Skeletal muscle satellite cell (primary cell): ENCODE data around the gene KRTAP5-8.
A peak's percentile ranks its signal among the peaks of the same experiment; 100 is the strongest.

ENCODE experiments used
- H3K27me3 ChIP-seq: 2 replicates; pipeline ENCODE4 v1.7.0; 2013; ENCODE audit warnings: low read length; ENCODE audit not compliant: control insufficient read depth, insufficient read depth
- H3K36me3 ChIP-seq: 2 replicates; pipeline ENCODE4 v1.7.0; 2013; ENCODE audit warnings: mild to moderate bottlenecking, control low read depth, low read length; ENCODE audit not compliant: insufficient read depth
- H3K4me1 ChIP-seq: 2 replicates; pipeline ENCODE4 v1.7.0; 2013; ENCODE audit warnings: low read length; ENCODE audit not compliant: control insufficient read depth, insufficient read depth
- H3K4me2 ChIP-seq: 2 replicates; pipeline ENCODE4 v1.7.0; 2013; ENCODE audit warnings: mild to moderate bottlenecking, low read length
- H3K4me3 ChIP-seq: 2 replicates; pipeline ENCODE4 v1.7.0; 2013; ENCODE audit warnings: low read length
- H3K9ac ChIP-seq: 2 replicates; pipeline ENCODE4 v1.7.0; 2013; ENCODE audit warnings: mild to moderate bottlenecking, low read depth, low read length, moderate library complexity
- H3K9me3 ChIP-seq: replicated peaks from 2 replicates; pipeline ENCODE4 v1.7.0; 2013; ENCODE audit warnings: mild to moderate bottlenecking, control low read depth, low read length

Gene KRTAP5-8

DNA sequence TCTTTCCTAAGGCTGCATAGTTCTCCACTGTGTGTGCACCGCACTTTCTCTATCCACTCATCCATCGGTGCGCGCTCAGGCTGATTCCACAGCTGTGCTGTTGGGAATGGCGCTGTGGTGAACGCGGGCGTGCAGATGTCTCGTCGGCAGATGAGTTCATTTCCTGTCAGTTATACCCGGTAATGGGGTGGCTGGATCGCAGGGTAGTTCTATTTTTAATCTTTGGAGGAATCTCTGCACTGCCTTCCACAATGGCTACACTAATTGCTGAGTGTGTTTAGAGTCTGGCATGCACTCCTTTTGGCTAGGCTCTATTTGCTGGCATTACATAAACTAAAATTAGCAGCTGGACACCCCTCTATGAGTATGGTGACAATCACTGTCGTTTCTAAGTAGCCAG lies 38.7 kb upstream of the KRTAP5-8 start:
- Histone ChIP-seq H3K27me3 (no peaks in the 10 kb centered on the region), H3K9ac (peak overlapping the region; percentile 34), H3K4me3 (peak overlapping the region; percentile 13), H3K36me3 (peaks cover 60% of the 10 kb centered on the region), H3K4me1 (peaks cover 22% of the 10 kb centered on the region), H3K4me2 (peak overlapping the region; percentile 38), H3K9me3 (no peaks in the 10 kb centered on the region)

GRCh38 chr11:71499546-71499945 lies 38.3 kb upstream of the KRTAP5-8 start:
- peaks cover 22% of the 10 kb centered on the region for H3K4me1 ChIP-seq
- peaks cover 62% of the 10 kb centered on the region for H3K36me3 ChIP-seq
- peak overlapping the region; percentile 38 for H3K4me2 ChIP-seq
- H3K27me3 ChIP-seq, result no peaks in the 10 kb centered on the region
- H3K9me3 ChIP-seq, result no peaks in the 10 kb centered on the region
- H3K4me3 ChIP-seq, result no peak overlapping the region
- peak overlapping the region; percentile 34 for H3K9ac ChIP-seq

- Histone ChIP-seq H3K27me3 (no peaks in the 10 kb centered on the region), H3K4me1 (peaks cover 22% of the 10 kb centered on the region), H3K4me2 (no peak overlapping the region), H3K9ac (no peak overlapping the region), H3K4me3 (no peak overlapping the region), H3K9me3 (no peaks in the 10 kb centered on the region), H3K36me3 (peaks cover 56% of the 10 kb centered on the region)
Observed at GRCh38 chr11:71500601-71501021, 37.2 kb upstream of the KRTAP5-8 start.

GRCh38 chr11:71501071-71501985 lies 36.5 kb upstream of the KRTAP5-8 start:
- no peak overlapping the region for H3K4me3 ChIP-seq
- peaks cover 49% of the 10 kb centered on the region for H3K36me3 ChIP-seq
- H3K4me1 ChIP-seq, result peaks cover 22% of the 10 kb centered on the region
- H3K27me3 ChIP-seq, result no peaks in the 10 kb centered on the region
- H3K4me2 ChIP-seq, result no peak overlapping the region
- H3K9me3 ChIP-seq, result no peaks in the 10 kb centered on the region
- H3K9ac ChIP-seq, result no peak overlapping the region

DNA sequence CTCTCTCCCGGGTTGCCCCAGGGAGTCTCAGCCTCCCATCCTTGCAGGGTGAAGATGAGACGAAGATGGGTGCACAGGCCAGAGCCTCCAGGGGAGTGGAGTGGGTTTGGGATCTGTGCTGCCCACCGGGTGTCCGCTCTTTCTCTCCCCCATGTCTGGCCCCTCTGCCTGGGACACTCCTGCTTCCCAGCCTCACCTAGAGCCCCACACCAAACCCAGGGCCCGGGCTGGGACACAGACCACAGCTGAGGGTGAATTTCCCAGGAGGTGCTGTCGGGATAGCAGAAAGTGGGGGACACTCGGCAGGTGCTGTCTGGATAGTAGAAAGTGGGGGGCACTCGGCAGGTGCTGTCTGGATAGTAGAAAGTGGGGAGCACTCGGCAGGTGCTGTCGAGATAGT lies 35.8 kb upstream of the KRTAP5-8 start:
- no peak overlapping the region for H3K4me3 ChIP-seq
- no peaks in the 10 kb centered on the region for H3K9me3 ChIP-seq
- H3K9ac ChIP-seq, result no peak overlapping the region
- H3K4me1 ChIP-seq, result peaks cover 22% of the 10 kb centered on the region
- no peaks in the 10 kb centered on the region for H3K27me3 ChIP-seq
- peaks cover 44% of the 10 kb centered on the region for H3K36me3 ChIP-seq
- H3K4me2 ChIP-seq, result no peak overlapping the region

DNA sequence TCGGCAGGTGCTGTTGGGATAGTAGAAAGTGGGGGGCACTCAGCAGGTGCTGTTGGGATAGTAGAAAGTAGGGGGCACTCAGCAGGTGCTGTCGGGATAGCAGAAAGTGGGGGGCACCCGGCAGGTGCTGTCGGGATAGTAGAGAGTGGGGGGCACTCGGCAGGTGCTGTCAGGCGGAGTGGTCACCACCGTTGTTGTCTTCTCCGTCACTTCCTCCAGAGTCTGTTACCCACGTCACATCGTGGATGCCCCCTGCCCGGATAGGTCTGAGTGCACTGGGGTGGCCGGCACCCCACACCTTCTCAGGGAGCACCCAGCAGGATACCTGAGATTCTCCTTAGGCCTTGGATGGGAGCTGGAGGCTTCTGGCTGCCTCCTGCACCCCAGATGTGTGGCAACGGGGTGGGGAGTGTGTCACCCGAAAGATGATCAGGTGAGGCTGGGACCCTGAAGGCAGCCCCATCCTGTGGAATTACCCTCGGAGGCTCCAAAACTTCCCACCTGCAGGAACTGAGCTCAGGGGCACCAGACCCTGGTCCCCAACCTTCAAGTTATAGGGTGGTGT lies 34.9 kb upstream of the KRTAP5-8 start:
- Histone ChIP-seq H3K4me3 (no peak overlapping the region), H3K27me3 (no peaks in the 10 kb centered on the region), H3K9me3 (no peaks in the 10 kb centered on the region), H3K4me2 (no peak overlapping the region), H3K4me1 (peaks cover 22% of the 10 kb centered on the region), H3K9ac (no peak overlapping the region), H3K36me3 (peaks cover 36% of the 10 kb centered on the region)

DNA sequence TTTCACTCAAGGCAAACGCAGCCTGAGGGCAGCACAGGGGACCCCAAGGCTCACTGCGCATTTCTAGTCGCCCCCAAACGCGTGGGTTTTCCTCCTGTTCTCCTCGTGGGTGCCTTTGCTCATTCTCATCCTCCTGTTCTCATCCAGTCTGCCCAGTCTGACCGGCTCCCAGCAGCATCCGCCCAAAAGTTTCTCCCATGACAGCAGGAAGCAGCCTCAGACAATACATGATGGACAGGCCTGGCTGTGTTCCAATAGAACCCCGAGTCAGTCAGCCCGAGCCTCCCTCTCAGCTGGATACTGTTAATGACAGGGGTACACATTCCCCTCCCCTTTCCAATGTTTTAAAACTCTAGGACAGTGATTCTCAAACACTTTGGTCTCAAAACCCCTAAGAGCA lies 33.3 kb upstream of the KRTAP5-8 start:
- peaks cover under 1% of the 10 kb centered on the region for H3K9me3 ChIP-seq
- no peak overlapping the region for H3K4me2 ChIP-seq
- H3K4me3 ChIP-seq, result no peak overlapping the region
- H3K4me1 ChIP-seq, result peaks cover 12% of the 10 kb centered on the region
- no peak overlapping the region for H3K9ac ChIP-seq
- H3K36me3 ChIP-seq, result peaks cover 22% of the 10 kb centered on the region
- no peaks in the 10 kb centered on the region for H3K27me3 ChIP-seq

DNA sequence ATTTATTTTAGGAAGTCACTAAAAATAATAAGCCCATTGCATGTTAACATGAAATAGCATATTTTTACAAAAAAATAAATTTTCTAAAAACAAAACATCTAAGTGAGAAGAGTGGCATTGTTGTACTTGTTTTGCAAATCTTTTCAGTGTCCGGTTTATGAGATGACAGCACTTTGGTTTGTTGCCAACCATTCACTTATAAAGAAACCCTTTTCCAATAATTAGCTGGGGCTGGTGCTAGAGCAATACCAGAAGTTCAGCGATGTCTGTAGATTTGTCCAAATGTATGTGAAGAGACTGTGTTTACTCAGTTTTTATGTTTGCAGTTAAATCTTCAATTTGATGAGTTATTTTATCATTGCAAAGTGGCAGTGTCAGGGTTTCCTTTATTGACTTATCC lies 32.8 kb upstream of the KRTAP5-8 start:
- Histone ChIP-seq H3K4me3 (no peak overlapping the region), H3K27me3 (no peaks in the 10 kb centered on the region), H3K9ac (no peak overlapping the region), H3K36me3 (peaks cover 18% of the 10 kb centered on the region), H3K9me3 (peaks cover 3% of the 10 kb centered on the region), H3K4me2 (no peak overlapping the region), H3K4me1 (peaks cover 7% of the 10 kb centered on the region)

DNA sequence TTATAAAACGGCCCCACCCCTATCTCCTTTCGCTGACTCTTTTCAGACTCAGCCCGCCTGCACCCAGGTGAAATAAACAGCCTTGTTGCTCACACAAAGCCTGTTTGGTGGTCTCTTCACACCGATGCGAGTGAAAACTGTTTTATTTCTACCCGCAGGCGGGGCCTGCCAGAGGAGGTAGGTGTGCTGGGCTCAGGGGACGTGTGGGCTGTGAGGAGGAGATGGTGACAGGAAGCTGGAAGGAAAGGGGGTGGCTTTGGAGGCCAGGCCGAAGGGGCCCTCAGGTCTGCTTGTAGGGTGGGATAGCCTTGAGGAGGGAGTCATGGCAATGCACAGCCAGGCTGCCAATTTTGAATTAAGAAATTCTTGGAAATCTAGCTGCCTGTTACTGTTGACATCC lies 32.0 kb upstream of the KRTAP5-8 start:
- H3K4me1 ChIP-seq, result no peaks in the 10 kb centered on the region
- peaks cover 10% of the 10 kb centered on the region for H3K36me3 ChIP-seq
- peaks cover 3% of the 10 kb centered on the region for H3K9me3 ChIP-seq
- H3K9ac ChIP-seq, result no peak overlapping the region
- H3K27me3 ChIP-seq, result no peaks in the 10 kb centered on the region
- no peak overlapping the region for H3K4me2 ChIP-seq
- no peak overlapping the region for H3K4me3 ChIP-seq

GRCh38 chr11:71507102-71507501 lies 30.7 kb upstream of the KRTAP5-8 start:
- H3K36me3 ChIP-seq, result peaks cover 7% of the 10 kb centered on the region
- H3K9me3 ChIP-seq, result peaks cover 3% of the 10 kb centered on the region
- H3K4me1 ChIP-seq, result no peaks in the 10 kb centered on the region
- H3K4me2 ChIP-seq, result no peak overlapping the region
- no peak overlapping the region for H3K4me3 ChIP-seq
- no peak overlapping the region for H3K9ac ChIP-seq
- H3K27me3 ChIP-seq, result no peaks in the 10 kb centered on the region

DNA sequence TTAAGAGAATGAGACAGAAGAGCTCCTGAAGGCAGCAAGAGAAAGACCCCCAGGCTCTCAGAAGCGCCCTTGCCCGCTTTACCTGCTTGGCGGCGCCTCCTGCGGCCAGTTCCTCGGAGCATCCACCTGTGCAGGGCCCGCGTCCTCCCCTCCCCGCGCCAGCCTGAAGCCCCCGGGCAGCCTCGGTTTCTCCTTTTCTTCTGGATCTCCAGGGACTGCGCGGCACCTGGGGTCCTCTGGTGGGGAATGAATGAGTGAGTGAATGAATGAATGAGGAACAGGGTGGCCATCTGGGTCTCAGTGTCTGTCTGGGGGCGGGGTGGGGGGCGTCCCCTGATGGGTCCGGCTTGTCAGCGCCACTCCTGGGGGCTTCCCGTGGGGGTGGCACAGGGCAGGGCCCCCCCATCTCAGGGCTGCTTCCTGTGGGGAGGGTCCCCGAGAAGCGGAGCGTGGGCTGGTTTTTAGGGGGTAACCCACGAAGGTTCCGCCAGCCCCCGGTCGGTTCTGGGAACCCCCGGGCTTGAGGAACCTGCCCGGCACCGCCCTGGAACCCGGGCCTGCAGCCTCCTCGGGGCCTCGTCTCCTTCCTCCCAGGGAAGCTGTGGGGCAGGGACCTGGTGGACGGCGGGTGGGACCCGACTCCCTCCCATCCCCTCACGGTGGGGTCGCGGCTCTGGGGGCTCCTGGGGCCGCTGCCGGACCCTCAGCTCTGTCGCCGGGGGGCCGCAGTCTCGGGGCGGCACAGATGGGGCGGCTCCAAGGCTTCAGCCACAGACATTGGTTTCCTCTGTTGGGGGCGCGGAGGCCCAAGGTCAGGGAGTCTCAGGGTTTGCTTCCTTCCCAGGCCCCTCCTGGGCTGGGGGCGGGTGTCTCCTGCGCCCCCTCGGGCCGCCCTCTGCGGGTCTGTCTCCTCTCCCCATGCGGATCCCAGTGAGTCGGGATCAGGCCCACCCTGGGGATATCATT lies 19.0 kb upstream of the KRTAP5-8 start:
- Histone ChIP-seq H3K4me2 (no peak overlapping the region), H3K9ac (no peak overlapping the region), H3K4me3 (no peak overlapping the region)

More for the DNA sequence above, 19.0 kb upstream of the KRTAP5-8 start:
- Histone ChIP-seq H3K36me3 (no peaks in the 10 kb centered on the region), H3K27me3 (no peaks in the 10 kb centered on the region), H3K9me3 (no peaks in the 10 kb centered on the region), H3K4me1 (no peaks in the 10 kb centered on the region)
